ENCODE results near the gene QRICH1.

The QRICH1 gene

GRCh38 chr3:48996640-48997039 is 97.2 kb downstream of the QRICH1 start:
- Mint-ChIP-seq H3K36me3 (ENCODE audit: low read depth) (peaks cover 6% of the 10 kb centered on the region), H3K9me3 (no peaks in the 10 kb centered on the region), H3K27ac (no peak overlapping the region), H3K4me1 (ENCODE audit: low read depth) (peaks cover 17% of the 10 kb centered on the region), H3K4me3 (no peak overlapping the region), H3K27me3 (ENCODE audit: low read depth) (no peaks in the 10 kb centered on the region)

GRCh38 chr3:48993834-48994233 is 100.0 kb downstream of the QRICH1 start:
- H3K36me3 Mint-ChIP-seq (ENCODE audit: low read depth), result peaks cover 8% of the 10 kb centered on the region
- no peak overlapping the region for H3K27ac Mint-ChIP-seq

GRCh38 chr3:48991851-48992545 is 101.9 kb downstream of the QRICH1 start:
- Mint-ChIP-seq H3K27ac (no peak overlapping the region), H3K36me3 (ENCODE audit: low read depth) (peaks cover 10% of the 10 kb centered on the region), H3K4me3 (peak overlapping the region; percentile 92), H3K27me3 (ENCODE audit: low read depth) (no peaks in the 10 kb centered on the region), H3K4me1 (ENCODE audit: low read depth) (peaks cover 37% of the 10 kb centered on the region), H3K9me3 (no peaks in the 10 kb centered on the region)

More at GRCh38 chr3:48993834-48994233, 100.0 kb downstream of the QRICH1 start:
- H3K27me3 Mint-ChIP-seq (ENCODE audit: low read depth), result no peaks in the 10 kb centered on the region
- H3K9me3 Mint-ChIP-seq, result no peaks in the 10 kb centered on the region
- peaks cover 32% of the 10 kb centered on the region for H3K4me1 Mint-ChIP-seq (ENCODE audit: low read depth)
- H3K4me3 Mint-ChIP-seq, result no peak overlapping the region

GRCh38 chr3:48990636-48991469 is 103.0 kb downstream of the QRICH1 start:
- H3K27ac Mint-ChIP-seq, result peak overlapping the region; percentile 91
- H3K9me3 Mint-ChIP-seq, result no peaks in the 10 kb centered on the region
- H3K27me3 Mint-ChIP-seq (ENCODE audit: low read depth), result no peaks in the 10 kb centered on the region
- H3K36me3 Mint-ChIP-seq (ENCODE audit: low read depth), result peaks cover 15% of the 10 kb centered on the region
- H3K4me3 Mint-ChIP-seq, result peak overlapping the region; percentile 92
- peaks cover 37% of the 10 kb centered on the region for H3K4me1 Mint-ChIP-seq (ENCODE audit: low read depth)

- Mint-ChIP-seq H3K9me3 (no peaks in the 10 kb centered on the region), H3K27ac (peak within 1 kb of the TSS; percentile 91), H3K4me1 (ENCODE audit: low read depth) (peaks cover 37% of the 10 kb centered on the region), H3K27me3 (ENCODE audit: low read depth) (no peaks in the 10 kb centered on the region), H3K4me3 (peak within 1 kb of the TSS; percentile 92), H3K36me3 (ENCODE audit: low read depth) (peaks cover 20% of the 10 kb centered on the region)
Measured at GRCh38 chr3:48989796-48990635, 103.9 kb downstream of the QRICH1 start, which contains the start of gene P4HTM. Gene P4HTM, plus strand, starts transcription at chr3:48990241. Its CDS starts 16 bp downstream, at chr3:48990257.

- no peaks in the 10 kb centered on the region for H3K9me3 Mint-ChIP-seq
- peaks cover 33% of the 10 kb centered on the region for H3K4me1 Mint-ChIP-seq (ENCODE audit: low read depth)
Measured at GRCh38 chr3:48989126-48989795, 104.6 kb downstream of the QRICH1 start.

GRCh38 chr3:48985831-48986376 is 108.0 kb downstream of the QRICH1 start:
- H3K27me3 Mint-ChIP-seq (ENCODE audit: low read depth), result no peaks in the 10 kb centered on the region
- H3K9me3 Mint-ChIP-seq, result no peaks in the 10 kb centered on the region
- peaks cover 33% of the 10 kb centered on the region for H3K36me3 Mint-ChIP-seq (ENCODE audit: low read depth)
- H3K27ac Mint-ChIP-seq, result peak overlapping the region; percentile 32
- no peak overlapping the region for H3K4me3 Mint-ChIP-seq
- peaks cover 18% of the 10 kb centered on the region for H3K4me1 Mint-ChIP-seq (ENCODE audit: low read depth)

More at GRCh38 chr3:48989126-48989795, 104.6 kb downstream of the QRICH1 start:
- Mint-ChIP-seq H3K27ac (peak overlapping the region; percentile 83), H3K4me3 (peak overlapping the region; percentile 91), H3K36me3 (ENCODE audit: low read depth) (peaks cover 24% of the 10 kb centered on the region), H3K27me3 (ENCODE audit: low read depth) (no peaks in the 10 kb centered on the region)

GRCh38 chr3:48984663-48985062 is 109.2 kb downstream of the QRICH1 start:
- Mint-ChIP-seq H3K27ac (no peak overlapping the region), H3K9me3 (no peaks in the 10 kb centered on the region), H3K36me3 (ENCODE audit: low read depth) (peaks cover 35% of the 10 kb centered on the region), H3K27me3 (ENCODE audit: low read depth) (no peaks in the 10 kb centered on the region), H3K4me3 (no peak overlapping the region), H3K4me1 (ENCODE audit: low read depth) (peaks cover 15% of the 10 kb centered on the region)

- Mint-ChIP-seq H3K27ac (no peak overlapping the region), H3K4me3 (no peak overlapping the region), H3K9me3 (no peaks in the 10 kb centered on the region), H3K36me3 (ENCODE audit: low read depth) (peaks cover 42% of the 10 kb centered on the region), H3K4me1 (ENCODE audit: low read depth) (peaks cover 6% of the 10 kb centered on the region), H3K27me3 (ENCODE audit: low read depth) (no peaks in the 10 kb centered on the region)
Measured at GRCh38 chr3:48983096-48983495, 110.8 kb downstream of the QRICH1 start.

GRCh38 chr3:48982686-48983085 is 111.2 kb downstream of the QRICH1 start:
- H3K27me3 Mint-ChIP-seq (ENCODE audit: low read depth), result no peaks in the 10 kb centered on the region
- H3K4me3 Mint-ChIP-seq, result no peak overlapping the region
- H3K9me3 Mint-ChIP-seq, result no peaks in the 10 kb centered on the region
- H3K4me1 Mint-ChIP-seq (ENCODE audit: low read depth), result peaks cover 3% of the 10 kb centered on the region
- peaks cover 42% of the 10 kb centered on the region for H3K36me3 Mint-ChIP-seq (ENCODE audit: low read depth)
- no peak overlapping the region for H3K27ac Mint-ChIP-seq

GRCh38 chr3:48982016-48982415 is 111.9 kb downstream of the QRICH1 start:
- Mint-ChIP-seq H3K36me3 (ENCODE audit: low read depth) (peaks cover 42% of the 10 kb centered on the region), H3K27ac (no peak overlapping the region), H3K4me3 (no peak overlapping the region), H3K27me3 (ENCODE audit: low read depth) (no peaks in the 10 kb centered on the region), H3K4me1 (ENCODE audit: low read depth) (peaks cover 2% of the 10 kb centered on the region), H3K9me3 (no peaks in the 10 kb centered on the region)

GRCh38 chr3:48980295-48980694 is 113.6 kb downstream of the QRICH1 start:
- H3K36me3 Mint-ChIP-seq (ENCODE audit: low read depth), result peaks cover 33% of the 10 kb centered on the region
- no peak overlapping the region for H3K27ac Mint-ChIP-seq
- H3K27me3 Mint-ChIP-seq (ENCODE audit: low read depth), result no peaks in the 10 kb centered on the region
- H3K4me1 Mint-ChIP-seq (ENCODE audit: low read depth), result peaks cover 2% of the 10 kb centered on the region
- no peaks in the 10 kb centered on the region for H3K9me3 Mint-ChIP-seq
- no peak overlapping the region for H3K4me3 Mint-ChIP-seq
